ENCODE data around the gene LAMA4. TPM values are rescaled to one million over a fixed set of nuclear protein-coding genes. Genes with fewer than 3 reads are reported as not detected.

The LAMA4 gene
- total and polyA plus RNA-seq, 3 donors from 2014 or later, result 37.6 to 61.0 (median 49.2) TPM

GRCh38 chr6:112223070-112223861 lies 31.1 kb downstream of the LAMA4 start:
- DNase-seq, result no peak
- Histone ChIP-seq H3K4me3 (no peak overlapping the region), H3K36me3 (ENCODE audit: low read depth, missing control alignments) (no peaks in the 10 kb centered on the region), H3K4me1 (peaks cover 5% of the 10 kb centered on the region), H3K27me3 (no peaks in the 10 kb centered on the region), H3K9me3 (no peaks in the 10 kb centered on the region), H3K27ac (peak overlapping the region in 1 of 2 donors; percentile 25)
- intact Hi-C loops (cut with DNase I; ENCODE audit: low total_unique reads), result no loop called here
- TF ChIP-seq POLR2A (IDR thresholded peaks at IDR 0.05) (no peak), CTCF (IDR thresholded peaks at IDR 0.05) (no peak)
- WGBS, 2 donors, result 65 to 66% methylated on average over 3 of the region's 3 CpGs

GRCh38 chr6:112221981-112222852 lies 32.1 kb downstream of the LAMA4 start:
- 82 to 83% methylated on average over 6 of the region's 6 CpGs for WGBS, 2 donors
- H3K27ac ChIP-seq, result peak overlapping the region in 1 of 2 donors; percentile 25
- H3K36me3 ChIP-seq (ENCODE audit: low read depth, missing control alignments), result no peaks in the 10 kb centered on the region
- H3K4me3 ChIP-seq, result no peak overlapping the region
- TF ChIP-seq CTCF (IDR thresholded peaks at IDR 0.05) (no peak), POLR2A (IDR thresholded peaks at IDR 0.05) (no peak)
- H3K4me1 ChIP-seq, result peaks cover 7% of the 10 kb centered on the region
- intact Hi-C loops (cut with DNase I; ENCODE audit: low total_unique reads), result no loop called here
- no peak for DNase-seq
- no peaks in the 10 kb centered on the region for H3K9me3 ChIP-seq
- no peaks in the 10 kb centered on the region for H3K27me3 ChIP-seq

GRCh38 chr6:112221561-112221960 lies 32.8 kb downstream of the LAMA4 start:
- no peak for TF ChIP-seq POLR2A (IDR thresholded peaks at IDR 0.05)
- no peak for TF ChIP-seq CTCF (IDR thresholded peaks at IDR 0.05)
- peak overlapping the region in 1 of 2 donors; percentile 25 for H3K27ac ChIP-seq
- intact Hi-C loops (cut with DNase I; ENCODE audit: low total_unique reads), result no loop called here
- H3K4me3 ChIP-seq, result no peak overlapping the region
- no peaks in the 10 kb centered on the region for H3K27me3 ChIP-seq
- peaks cover 7% of the 10 kb centered on the region for H3K4me1 ChIP-seq
- H3K36me3 ChIP-seq (ENCODE audit: low read depth, missing control alignments), result no peaks in the 10 kb centered on the region
- DNase-seq, result no peak
- H3K9me3 ChIP-seq, result no peaks in the 10 kb centered on the region

- Histone ChIP-seq H3K27me3 (no peaks in the 10 kb centered on the region), H3K4me3 (no peak overlapping the region), H3K9me3 (no peaks in the 10 kb centered on the region), H3K4me1 (peaks cover 7% of the 10 kb centered on the region), H3K36me3 (ENCODE audit: low read depth, missing control alignments) (no peaks in the 10 kb centered on the region), H3K27ac (peak overlapping the region in 1 of 2 donors; percentile 20)
- WGBS, 2 donors, result 58 to 69% methylated on average over 5 of the region's 5 CpGs
- intact Hi-C loops (cut with DNase I; ENCODE audit: low total_unique reads), result no loop called here
- DNase-seq, result no peak
- TF ChIP-seq CTCF (IDR thresholded peaks at IDR 0.05) (no peak), POLR2A (IDR thresholded peaks at IDR 0.05) (no peak)
Observed at GRCh38 chr6:112218563-112218962, 35.8 kb downstream of the LAMA4 start.

All from testis (tissue), 3 donors.